ENCODE results near the gene SLC10A2.

SLC10A2 gene

DNA sequence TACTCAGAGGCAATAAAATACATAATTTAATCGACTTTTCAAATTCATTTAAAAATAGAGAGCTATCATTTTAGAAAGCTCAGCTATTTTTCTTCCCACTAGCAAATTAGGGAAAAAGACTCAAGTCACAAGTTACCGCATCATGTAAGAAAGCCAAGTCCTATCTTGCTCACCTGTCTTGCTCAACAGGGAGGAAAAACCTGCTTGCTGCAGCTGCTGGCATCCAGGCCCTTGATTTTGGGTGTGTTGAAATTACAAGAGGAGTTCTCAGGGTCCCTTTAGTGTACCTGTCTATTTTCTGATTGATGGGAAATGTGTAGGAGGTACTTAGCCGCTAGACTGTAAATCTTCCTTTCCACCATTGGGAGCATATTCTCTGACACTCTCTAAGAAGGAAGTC is 22.2 kb downstream of the SLC10A2 start:
- DNase-seq = no peak

DNA sequence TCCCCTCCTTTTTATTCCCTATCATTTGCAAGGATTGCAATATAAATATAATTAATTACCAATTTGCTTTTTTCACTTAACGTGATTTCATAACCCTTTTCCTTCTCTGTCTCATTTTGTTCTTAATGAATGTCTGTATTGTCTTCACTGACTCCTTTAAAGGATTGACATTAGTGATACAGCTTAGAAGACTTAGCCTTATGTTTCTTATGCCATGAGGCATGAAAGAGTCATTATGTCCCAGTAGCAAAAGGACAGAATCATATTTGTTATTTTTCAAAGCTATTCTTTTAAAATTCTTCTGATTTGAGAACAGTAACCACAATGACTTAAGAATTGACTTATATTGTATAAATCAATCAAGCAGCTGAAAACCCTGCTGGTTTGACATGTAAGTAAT is 26.2 kb downstream of the SLC10A2 start:
- DNase-seq = no peak

DNA sequence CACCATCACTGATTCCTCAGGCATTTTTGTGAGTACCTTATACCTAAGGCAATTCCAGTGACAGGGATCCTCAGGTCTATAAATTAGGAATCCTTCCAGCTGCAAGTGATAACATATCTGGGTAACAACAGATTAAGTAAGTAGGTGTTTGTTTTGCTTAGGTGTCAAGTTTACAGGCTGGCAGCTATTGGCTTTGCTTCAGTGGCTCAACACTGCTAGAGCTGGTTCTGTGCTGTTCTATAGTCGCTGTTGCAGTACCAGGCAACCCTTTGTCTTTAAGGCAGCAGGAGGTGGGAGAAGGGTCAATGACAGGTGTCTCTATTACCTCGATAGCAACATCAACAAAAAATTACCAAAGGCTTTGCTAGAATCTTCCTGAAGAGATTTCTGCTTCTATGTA is 27.0 kb downstream of the SLC10A2 start:
- no peak for DNase-seq

DNA sequence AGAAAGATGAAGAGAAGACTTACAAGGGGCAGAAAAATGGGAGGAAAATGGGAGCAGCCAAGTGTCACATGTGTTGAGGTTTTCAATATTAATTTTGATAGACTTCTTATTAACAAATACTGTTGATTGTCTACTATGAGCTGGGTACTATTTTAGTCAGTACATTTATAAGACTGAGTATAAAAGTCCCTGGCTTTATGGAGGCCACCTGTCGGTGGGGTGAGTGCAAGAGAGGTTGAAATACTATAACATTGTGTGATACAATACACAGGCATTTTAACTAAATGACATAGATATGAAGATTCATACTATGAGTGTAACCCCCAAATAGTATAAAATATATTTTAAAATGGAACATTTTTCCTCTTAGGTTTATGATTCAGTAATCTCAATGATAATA is 29.9 kb downstream of the SLC10A2 start:
- no peak for DNase-seq

DNA sequence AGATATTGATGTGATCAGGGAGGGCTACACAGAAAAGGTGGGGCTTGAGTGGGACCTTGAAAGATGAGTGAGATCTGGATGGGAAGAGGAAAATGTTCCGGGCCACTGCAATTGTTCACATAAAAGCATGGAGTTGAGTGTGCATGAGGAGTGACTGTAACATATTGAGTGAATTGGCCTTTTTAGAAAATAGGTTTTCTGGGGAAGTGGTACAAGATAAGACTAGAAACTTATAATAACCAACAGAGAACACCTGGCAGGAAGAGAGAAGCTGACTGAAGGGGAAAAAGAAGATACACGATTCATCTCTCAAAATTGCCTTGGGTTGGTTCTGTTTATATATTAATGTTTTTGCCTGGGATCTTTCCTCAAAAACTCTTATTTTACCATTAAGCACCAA is 32.2 kb downstream of the SLC10A2 start:
- DNase-seq = no peak

DNA sequence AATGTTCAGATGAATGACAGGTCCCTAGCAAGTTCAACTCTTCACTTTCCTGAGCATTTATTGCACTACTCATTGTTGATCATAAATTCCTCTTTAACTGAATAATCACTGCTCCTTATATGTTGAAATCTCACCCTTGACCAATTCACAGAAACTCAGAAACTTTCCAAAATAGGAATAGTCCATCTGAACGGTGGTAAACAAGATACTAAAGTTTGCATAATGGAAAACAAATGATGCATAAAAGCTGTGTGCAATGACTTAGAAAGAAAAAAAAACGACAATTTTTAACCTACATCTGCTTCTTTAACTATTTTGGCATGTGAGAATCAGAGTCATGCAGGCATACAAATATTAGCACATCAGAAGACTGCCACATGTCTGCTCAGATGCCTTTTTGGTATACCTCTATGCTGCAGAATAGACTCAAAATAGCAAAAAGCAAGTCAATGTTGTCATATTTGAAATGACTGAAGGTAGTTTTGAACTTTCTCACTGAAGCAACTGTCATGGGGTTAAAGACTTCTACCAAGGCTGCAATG is 34.8 kb downstream of the SLC10A2 start:
- no peak for DNase-seq

DNA sequence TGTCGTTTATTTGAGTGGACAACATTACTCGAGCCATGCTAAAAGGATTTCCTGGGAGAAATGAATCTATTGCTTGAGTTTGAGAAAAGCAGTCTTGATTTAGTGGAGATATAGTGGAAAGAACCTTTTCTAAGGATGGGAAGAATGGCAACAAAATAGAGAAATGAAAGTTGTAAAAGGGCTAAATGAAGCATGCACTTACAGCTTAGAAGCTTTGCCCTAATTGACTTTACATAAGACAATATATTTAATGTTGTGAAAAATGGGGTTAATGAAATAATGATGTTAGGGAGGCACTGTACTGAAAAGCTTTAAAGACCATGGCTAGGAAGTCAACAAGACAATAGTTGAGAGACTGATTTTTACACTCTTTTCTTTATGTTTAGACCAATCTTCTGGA is 35.4 kb downstream of the SLC10A2 start:
- no peak for DNase-seq

DNA sequence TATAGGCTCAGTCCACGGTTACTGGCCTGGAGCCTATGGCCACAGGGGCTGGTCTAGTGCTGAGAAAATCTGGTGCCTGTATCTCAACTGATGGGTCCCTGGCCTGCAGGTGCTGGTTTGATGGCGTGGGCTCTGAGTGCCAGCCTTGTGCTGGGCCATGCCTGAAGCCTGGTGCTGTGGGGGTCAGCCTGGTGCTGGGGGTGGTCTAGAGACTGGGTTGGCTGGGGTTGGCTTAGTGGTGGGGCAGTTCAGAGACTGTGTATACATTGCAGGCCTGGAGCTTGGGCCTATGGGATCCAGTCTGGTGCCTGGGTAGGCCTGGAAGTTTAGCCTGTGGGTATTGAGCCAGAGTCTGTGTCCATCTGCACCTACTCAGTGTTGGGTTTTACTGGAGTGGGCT is 36.4 kb downstream of the SLC10A2 start:
- no peak for DNase-seq

DNA sequence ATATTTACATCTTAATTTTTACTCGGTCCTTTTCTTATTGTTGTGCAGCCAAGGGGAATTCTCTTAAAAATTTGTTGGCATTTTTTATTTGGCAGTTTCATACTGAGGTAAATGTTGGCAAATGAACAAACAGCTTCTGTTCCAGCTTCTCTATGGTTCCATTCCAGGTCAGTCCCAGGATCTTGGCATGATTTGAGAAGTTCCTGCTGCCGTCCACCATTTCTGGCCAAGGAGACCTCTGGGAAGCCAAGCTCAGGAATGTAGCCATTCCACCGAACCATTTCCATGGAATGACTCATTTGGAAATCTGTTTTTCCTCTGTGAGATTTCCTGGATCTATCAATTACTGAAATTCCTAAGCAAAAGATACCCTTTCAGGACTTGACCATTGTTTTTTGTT is 43.9 kb downstream of the SLC10A2 start:
- DNase-seq = no peak

DNA sequence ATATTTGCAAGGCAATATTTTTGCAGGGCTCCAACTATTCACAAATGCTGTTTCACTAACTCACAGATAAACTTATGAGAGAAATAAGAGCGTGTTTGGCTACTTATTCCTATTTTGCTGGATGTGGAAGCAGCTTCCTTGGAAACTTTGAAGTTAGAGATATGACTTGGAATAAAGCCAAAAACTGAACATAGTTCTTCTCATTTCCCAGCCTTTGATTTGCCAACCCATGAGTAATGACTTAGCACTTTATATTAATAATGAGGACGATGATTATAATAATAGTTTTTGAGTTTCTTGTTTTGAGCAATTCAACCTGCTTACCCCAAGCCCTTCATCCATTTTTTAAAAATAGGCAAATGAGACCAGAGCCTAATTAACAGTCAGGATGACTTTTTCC is 47.7 kb downstream of the SLC10A2 start:
- no peak for DNase-seq

DNA sequence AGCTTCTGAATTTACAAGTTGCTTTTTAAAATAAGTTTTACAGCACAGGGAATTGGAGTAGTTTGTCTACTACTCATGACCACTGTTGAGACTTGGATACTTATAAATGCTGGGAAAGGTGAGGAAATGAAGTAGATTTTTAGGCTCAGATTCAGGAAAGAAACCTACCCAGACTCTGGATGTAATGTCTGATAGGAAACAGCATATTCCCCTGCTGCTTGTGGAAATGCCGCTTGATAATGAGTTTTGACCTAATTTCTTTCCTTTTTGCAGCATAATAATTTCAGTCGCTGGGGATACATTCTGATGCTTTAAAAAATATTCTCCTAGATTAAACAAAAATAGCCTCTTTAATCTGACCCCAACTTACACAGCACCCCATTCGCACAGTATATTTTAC is 53.6 kb downstream of the SLC10A2 start:
- no peak for DNase-seq

DNA sequence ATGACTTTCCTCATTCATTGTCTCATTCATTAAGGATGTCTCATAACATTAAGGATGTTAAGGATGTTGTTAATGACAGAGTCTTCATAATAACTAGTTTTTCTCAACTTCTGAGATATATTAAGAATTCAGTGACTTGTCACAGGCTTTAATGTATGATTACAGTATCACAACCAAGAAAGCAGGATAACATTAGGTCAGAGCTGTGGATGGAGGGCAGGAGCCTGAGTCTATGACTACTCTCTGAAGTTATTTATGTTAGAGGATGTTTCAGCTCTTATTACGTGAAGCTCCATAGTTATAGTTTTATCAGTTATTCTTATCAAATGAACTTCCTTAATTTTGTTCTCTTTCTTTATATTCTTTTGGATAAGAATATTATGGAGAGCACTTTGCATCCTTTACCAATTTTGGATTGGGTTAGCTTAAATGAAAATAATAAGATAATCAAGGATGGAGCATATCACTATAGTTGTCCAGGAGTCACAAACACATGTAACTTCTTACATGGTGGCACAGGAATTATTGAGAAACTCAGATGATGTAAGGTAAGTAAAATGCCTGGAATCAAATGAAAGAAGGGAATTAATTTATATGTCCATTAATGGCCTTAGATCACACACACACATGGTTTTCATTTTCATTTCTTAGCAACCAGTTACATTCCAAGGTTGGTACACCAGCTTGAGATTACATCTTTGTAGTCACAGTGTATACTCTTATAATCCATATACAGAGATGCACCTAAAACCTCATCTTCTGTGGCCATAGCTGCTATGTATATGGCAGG is 57.0 kb downstream of the SLC10A2 start:
- DNase-seq = no peak

DNA sequence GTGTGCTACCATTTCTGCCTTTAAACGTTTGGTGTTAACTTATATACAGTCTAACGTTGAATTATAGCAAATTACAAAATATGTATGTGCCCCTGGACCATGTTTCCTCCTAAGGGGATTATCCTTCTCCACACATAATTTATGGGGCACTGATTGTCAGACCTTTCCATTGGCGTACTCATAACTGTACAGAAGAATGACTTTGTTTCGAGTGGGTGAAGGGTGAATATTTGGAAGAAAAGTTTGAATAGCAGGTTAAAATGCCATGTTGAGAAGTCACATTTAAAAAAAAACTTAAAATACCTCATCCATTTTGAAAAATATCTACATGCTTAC is 58.8 kb downstream of the SLC10A2 start:
- no peak for DNase-seq

DNA sequence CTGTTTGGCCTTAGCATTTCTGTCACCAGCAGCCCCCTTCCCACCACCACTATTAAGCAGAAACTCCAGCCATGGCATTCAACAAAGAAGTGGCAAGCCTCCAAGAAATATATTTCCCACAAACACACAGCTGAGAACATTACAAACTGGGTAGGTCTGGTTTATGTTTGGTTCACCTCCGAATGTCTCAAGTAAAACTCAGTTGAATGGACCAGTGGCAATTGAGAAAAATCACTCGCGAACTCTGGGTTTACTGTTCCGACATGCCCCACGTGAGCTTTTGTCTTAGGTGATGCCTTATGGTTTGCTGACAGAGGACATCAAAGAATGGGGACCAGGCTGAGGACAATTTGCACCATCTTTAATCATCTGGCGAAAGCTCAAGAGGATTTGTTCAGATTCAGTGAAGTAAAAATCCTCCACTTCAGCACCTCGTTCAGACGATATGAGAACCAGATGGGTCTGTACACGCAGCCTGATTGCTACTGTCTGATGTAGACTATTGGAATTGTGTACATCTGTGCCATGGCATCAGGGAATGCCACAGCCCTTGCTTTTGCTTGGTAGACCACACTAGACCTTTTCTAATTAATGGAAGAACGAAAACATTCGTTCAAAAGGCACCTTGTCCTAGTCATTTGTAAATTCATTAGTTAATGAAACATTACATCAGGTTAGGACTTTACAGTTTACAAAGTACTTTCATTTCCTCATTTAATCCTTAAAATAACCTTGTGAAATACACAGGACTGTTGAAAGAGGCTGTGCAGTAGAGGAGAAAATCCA is 59.4 kb downstream of the SLC10A2 start:
- DNase-seq = peak; percentile 62 to 82

DNA sequence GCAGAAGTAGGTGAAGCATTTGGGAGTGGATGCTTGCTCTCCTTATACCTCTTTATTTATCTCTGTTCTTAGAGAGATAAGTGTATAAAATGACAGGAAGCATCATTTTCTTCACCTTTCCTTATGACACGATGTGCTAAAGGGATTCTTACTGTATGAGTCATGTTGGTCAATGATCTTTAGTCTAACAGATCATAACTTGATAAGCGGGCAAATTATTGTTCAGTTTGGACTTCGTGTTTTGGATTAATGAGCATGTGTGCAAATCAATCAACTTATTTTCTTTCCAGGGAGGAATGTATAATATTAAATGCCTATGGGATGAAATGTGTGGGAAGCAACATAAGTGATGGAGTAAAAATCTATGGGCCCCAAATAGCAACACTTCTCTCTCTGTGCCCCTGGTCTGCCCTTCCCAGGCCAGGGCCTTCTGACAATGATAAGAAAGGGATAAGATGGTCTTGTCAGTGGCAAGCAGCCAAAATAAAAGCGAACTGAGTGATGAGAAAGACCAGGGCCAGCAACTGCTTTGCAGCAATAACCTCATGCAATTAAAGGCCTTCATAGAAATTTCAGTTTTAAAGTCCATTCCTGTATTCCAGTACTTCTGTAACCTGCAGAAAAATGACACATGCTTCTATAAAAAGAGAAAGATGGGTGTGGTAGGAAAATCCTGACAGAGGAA is 61.4 kb downstream of the SLC10A2 start:
- DNase-seq = no peak

DNA sequence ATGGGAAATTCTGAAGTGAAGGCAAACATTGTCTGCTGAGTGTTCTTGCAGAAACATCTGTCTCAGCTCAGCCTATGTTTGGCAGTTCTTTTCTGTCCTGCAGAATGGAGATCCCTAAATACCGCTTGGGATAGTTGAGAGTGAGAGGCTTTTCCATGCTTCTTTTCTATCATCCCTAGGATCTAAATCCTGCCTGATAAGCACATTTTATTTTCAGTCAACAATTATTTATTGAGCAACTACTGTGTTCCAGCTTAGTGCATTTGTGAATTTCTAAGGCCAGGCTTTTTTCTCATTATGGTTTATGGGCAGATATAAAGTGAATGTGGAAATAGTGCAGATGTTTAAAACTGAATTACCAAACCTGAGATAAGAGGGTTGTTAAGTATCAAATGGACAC is 62.6 kb downstream of the SLC10A2 start:
- no peak for DNase-seq

DNA sequence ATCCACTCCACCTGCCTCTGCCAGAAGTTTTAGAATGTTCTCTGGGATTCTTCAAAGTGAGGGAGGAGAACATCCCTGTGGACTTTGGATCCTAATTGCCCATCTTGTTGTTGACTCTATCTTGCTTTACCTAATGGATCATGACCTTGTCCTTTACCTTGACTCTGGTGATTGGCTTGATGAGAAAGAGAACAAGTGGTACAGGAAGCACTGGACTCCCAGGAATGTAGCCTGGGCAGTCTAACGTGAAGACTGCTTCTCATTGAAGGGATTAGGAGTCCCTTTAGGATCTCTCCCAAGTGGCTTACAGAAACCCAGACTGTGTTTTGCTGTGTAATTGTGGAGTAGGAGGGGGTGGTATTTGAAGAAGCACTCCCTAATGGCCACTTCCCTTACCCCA is 63.9 kb downstream of the SLC10A2 start:
- DNase-seq = no peak

DNA sequence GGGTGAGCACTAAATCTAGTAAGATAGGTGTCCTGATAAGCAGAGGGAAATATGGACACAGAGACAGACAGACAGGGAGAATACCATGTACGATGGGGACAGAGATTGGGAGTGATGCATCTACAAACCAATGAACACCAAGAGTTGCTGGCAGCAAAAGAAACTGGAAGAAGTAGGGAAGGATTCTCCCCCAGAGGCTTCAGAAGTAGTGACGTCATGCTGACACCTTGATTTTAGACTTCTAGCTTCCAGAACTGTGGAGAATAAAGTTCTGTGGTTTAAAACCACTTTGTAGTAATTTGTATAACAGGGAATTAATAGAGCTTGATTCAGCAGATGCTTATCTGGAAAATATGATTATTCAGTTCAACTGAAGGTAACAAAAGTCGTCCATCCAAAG is 66.1 kb downstream of the SLC10A2 start:
- no peak for DNase-seq

DNA sequence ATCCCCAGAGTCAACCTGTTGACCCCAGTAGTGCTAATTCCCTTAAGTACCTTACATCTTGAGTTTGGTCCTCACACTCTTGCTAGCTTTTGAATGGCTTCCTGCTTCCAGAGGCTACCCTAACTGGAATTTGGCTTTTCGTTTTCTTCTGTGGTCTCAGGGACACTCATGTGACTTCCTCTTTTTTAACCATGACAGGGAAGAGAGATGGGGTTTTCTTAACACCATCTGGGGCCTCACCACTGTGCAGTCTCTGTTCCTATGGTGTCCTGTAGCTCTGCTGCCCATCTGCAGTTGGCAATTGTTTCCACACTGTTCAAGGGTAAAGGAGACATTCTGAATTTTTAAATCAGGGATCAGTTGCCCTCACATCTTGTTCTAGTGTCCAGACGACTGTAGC is 66.7 kb downstream of the SLC10A2 start:
- no peak for DNase-seq

All from NCI-H524 (cell line).